ENCODE data around the gene SOX5. TPM values are rescaled to one million over a fixed set of nuclear protein-coding genes. Genes with fewer than 3 reads are reported as not detected.

The SOX5 gene
- total RNA-seq (10 to 100 TPM in 1 of 9 donors, 1 to 10 TPM in 8; 1.4 to 10.4 (median 2.6) TPM), polyA plus RNA-seq (1 to 10 TPM in 2 of 3 donors, under 1 TPM in 1; 0.47 to 1.1 (median 1.1) TPM)
- long read RNA-seq, donor 1 = 0 reads
- long read RNA-seq, donor 2 = 0 reads
- long read RNA-seq, donor 3 = 0 reads
- long read RNA-seq, donor 4 = 0 reads
- long read RNA-seq, donor 5 = 0 reads
- long read RNA-seq, donor 6, partial matches to known transcripts = 1 of 2 reads
- long read RNA-seq, donor 6, other reads (novel, unspliced or antisense) = 1 of 2 reads
- long read RNA-seq, donor 7 = 0 reads
- long read RNA-seq, donor 8 = 0 reads
- long read RNA-seq, donor 9 = 0 reads
- long read RNA-seq, donor 10 = 0 reads

DNA sequence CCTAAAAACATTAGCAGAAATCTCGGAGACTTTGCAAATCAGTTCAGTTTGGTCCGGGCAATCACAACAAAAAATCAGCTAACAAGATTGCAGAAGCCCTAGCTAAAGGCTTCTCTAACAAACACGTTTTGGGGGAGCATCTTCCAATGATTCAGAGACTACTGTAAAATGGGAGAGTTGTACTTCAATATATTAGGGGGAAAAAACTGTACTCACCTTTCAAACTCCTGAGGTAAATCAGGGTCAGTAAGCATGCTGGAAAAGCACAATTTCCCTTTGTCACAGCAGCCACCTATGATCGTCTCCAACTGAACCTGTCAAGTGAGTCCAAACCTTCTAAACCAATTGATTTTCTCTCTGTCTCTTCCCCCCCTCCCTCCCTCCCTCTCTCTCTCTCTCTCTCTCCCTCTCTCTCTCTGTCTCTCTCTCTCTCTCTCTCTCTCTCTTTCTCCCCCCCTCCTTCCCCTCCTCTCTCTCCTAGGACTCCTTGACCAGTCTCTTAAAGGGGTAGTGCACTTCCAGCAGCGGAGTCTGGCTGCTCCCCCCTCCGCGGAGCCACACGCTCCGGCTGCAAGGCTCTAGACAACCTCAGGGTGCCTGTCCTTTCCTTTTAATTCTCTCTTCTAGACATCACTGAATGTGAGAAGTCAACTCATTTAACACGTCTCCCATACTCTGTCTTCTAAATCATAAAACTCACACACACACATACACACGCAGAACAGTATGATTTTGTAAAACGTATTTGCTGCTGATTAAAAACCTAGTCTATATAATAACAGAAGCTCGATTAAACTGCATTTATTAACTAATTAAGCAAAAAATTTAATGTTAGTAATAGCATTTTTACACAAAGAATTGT lies at the start of gene SOX5:
Gene SOX5, minus strand, starts transcription at position 323 of the 862 bp plus-strand sequence. Its CDS starts 69 bp downstream, at position 254.
- Histone ChIP-seq H3K36me3 (replicated peaks in 1 of 2) (no peaks in the 10 kb centered on the region), H3K9me3 (replicated peaks in 1 of 3) (no peaks in the 10 kb centered on the region), H3K27ac (no peak within 1 kb of the TSS), H3K4me3 (peak within 1 kb of the TSS in 1 of 4 donors; percentile 48), H3K4me1 (replicated peaks in 1 of 2) (no peaks in the 10 kb centered on the region), H3K27me3 (peaks cover 15% of the 10 kb centered on the region)
- DNase-seq = peak in 4 of 7 donors; percentile 12 to 16 (median 14)
- TF ChIP-seq POLR2A (IDR thresholded peaks at IDR 0.05) = no peak
- no peak for TF ChIP-seq CTCF (IDR thresholded peaks at IDR 0.05)
- intact Hi-C loops (cut with DNase I) = no loop called here
- whole genome bisulfite sequencing, 4 donors = 3 to 5% (median 4%) methylated on average over 12 to 13 of the region's 13 CpGs

- TF ChIP-seq POLR2A (IDR thresholded peaks at IDR 0.05) (no peak), CTCF (IDR thresholded peaks at IDR 0.05) (no peak)
- DNase-seq = no peak
- no peaks in the 10 kb centered on the region for H3K27me3 ChIP-seq
- H3K9me3 ChIP-seq (replicated peaks in 1 of 3) = no peaks in the 10 kb centered on the region
- H3K4me1 ChIP-seq (replicated peaks in 1 of 2) = no peaks in the 10 kb centered on the region
- H3K27ac ChIP-seq = no peak overlapping the region
- H3K36me3 ChIP-seq (replicated peaks in 1 of 2) = no peaks in the 10 kb centered on the region
- no peak overlapping the region for H3K4me3 ChIP-seq
- 72 to 95% (median 80%) methylated on average over 1 of the region's 1 CpG for WGBS, 4 donors
- intact Hi-C loops (cut with DNase I) = no loop called here
Observed at GRCh38 chr12:23987046-23987445, 37.6 kb upstream of the SOX5 start.

DNA sequence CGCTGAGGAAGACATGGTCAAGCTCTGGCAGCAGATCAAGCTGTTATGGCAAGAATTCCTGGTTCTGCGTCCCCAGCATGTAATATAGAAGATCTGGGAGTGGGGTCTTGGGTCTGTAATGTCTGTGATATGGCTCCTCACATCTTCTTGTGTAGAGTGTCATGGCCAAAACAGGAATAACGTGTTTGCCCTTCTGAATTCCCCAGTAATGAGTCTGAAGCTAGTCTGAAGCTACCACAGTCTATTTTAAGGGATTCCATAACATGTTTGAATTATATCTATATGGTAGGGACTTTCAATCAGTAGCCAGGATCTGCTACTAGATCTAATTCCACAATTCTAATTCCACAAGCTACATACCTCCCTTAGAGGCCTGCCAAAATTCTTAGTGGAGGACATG lies 31.4 kb upstream of the SOX5 start:
- WGBS, 4 donors = 71 to 86% (median 75%) methylated on average over 3 of the region's 3 CpGs
- Histone ChIP-seq H3K4me3 (no peak overlapping the region), H3K36me3 (replicated peaks in 1 of 2) (no peaks in the 10 kb centered on the region), H3K27ac (no peak overlapping the region), H3K9me3 (replicated peaks in 1 of 3) (no peaks in the 10 kb centered on the region), H3K27me3 (no peaks in the 10 kb centered on the region), H3K4me1 (replicated peaks in 1 of 2) (no peaks in the 10 kb centered on the region)
- no peak for TF ChIP-seq CTCF (IDR thresholded peaks at IDR 0.05)
- TF ChIP-seq POLR2A (IDR thresholded peaks at IDR 0.05) = no peak
- no peak for DNase-seq
- intact Hi-C loops (cut with DNase I) = no loop called here

DNA sequence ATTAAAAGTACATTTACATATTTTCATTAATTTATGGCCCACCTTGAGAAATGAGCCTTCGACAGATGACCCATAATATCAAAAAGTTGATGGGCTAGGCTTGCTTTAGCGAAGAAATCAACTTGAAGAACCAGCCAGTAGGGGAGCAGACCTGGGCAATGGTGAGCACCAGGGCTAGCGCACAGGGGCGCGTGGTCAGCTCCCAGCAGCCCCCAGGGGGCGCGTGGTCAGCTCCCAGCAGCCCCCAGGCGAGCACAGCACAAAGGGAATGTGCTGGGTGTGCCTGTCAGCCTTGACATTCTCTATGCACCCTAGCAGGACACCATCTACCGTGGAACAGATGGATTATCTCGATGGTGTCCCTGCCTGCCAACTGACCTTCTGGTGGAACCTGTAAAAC lies 15.3 kb upstream of the SOX5 start:
- Histone ChIP-seq H3K36me3 (replicated peaks in 1 of 2) (no peaks in the 10 kb centered on the region), H3K4me3 (no peak overlapping the region), H3K4me1 (replicated peaks in 1 of 2) (no peaks in the 10 kb centered on the region), H3K27ac (no peak overlapping the region), H3K27me3 (no peaks in the 10 kb centered on the region), H3K9me3 (replicated peaks in 1 of 3) (no peaks in the 10 kb centered on the region)
- TF ChIP-seq CTCF (IDR thresholded peaks at IDR 0.05) (no peak), POLR2A (IDR thresholded peaks at IDR 0.05) (no peak)
- WGBS, 4 donors = 76 to 87% (median 81%) methylated on average over 8 to 10 of the region's 10 CpGs
- no peak for DNase-seq
- intact Hi-C loops (cut with DNase I) = no loop called here

Measured in adrenal gland (tissue), 19 donors.